HG02610 (cell line): ENCODE data around the gene OSBP2.

ENCODE experiments used
- ATAC-seq: cut with Tn5 transposase; IDR thresholded peaks from one replicate; pipeline ENCODE4 v1.9.1; 2021; ENCODE audit warnings: mild to moderate bottlenecking, moderate library complexity; ENCODE audit not compliant: unreplicated experiment

Gene OSBP2

GRCh38 chr22:30837531-30837930 is 142.9 kb downstream of the OSBP2 start:
- ATAC-seq: no peak

GRCh38 chr22:30838111-30838510 is 143.4 kb downstream of the OSBP2 start:
- ATAC-seq: no peak

GRCh38 chr22:30841273-30841672 is 146.6 kb downstream of the OSBP2 start:
- no peak for ATAC-seq

GRCh38 chr22:30843245-30843644 is 148.6 kb downstream of the OSBP2 start:
- no peak for ATAC-seq

- no peak for ATAC-seq
Observed at GRCh38 chr22:30847583-30847982, 152.9 kb downstream of the OSBP2 start.

GRCh38 chr22:30855266-30855665 is 160.6 kb downstream of the OSBP2 start:
- ATAC-seq: no peak

GRCh38 chr22:30855677-30856518 is 161.2 kb downstream of the OSBP2 start:
- no peak for ATAC-seq

- no peak for ATAC-seq
Observed at GRCh38 chr22:30856741-30857502, 162.2 kb downstream of the OSBP2 start.

GRCh38 chr22:30857791-30858190 is 163.1 kb downstream of the OSBP2 start:
- no peak for ATAC-seq

GRCh38 chr22:30858976-30859713 is 164.5 kb downstream of the OSBP2 start:
- ATAC-seq: no peak

- no peak for ATAC-seq
Observed at GRCh38 chr22:30859714-30860095, 165.0 kb downstream of the OSBP2 start.

GRCh38 chr22:30860176-30861105 is 165.8 kb downstream of the OSBP2 start:
- ATAC-seq: no peak

- no peak for ATAC-seq
Observed at GRCh38 chr22:30861131-30861530, 166.5 kb downstream of the OSBP2 start.

GRCh38 chr22:30861688-30862552 is 167.2 kb downstream of the OSBP2 start:
- no peak for ATAC-seq

GRCh38 chr22:30863081-30863833 is 168.6 kb downstream of the OSBP2 start:
- ATAC-seq: no peak

GRCh38 chr22:30864441-30865420 is 170.1 kb downstream of the OSBP2 start:
- no peak for ATAC-seq

- no peak for ATAC-seq
Observed at GRCh38 chr22:30865656-30866055, 171.0 kb downstream of the OSBP2 start.

GRCh38 chr22:30866216-30866615 is 171.5 kb downstream of the OSBP2 start:
- ATAC-seq: no peak
